Vagina (tissue), 2 donors: Measurements from ENCODE around the gene IL1RAPL2. TPM values are rescaled to one million over a fixed set of nuclear protein-coding genes. Genes with fewer than 3 reads are reported as not detected.
"Not testable (repeated sequence)": the region's sequence is repeated elsewhere in the genome, so short reads cannot be mapped to it uniquely, and the experiment has no call there.

ENCODE experiments used
- DNase-seq, 2 donors: peaks; one replicate each; pipeline ENCODE4 v3.0.0-alpha.2; 2017; ENCODE audit errors: extremely low spot score in 2 of 2
- H3K27ac ChIP-seq: fragments of 200-600 bp; sonication (generic); one replicate; pipeline ENCODE4 v1.5.1; 2019
- H3K27me3 ChIP-seq: fragments of 200-600 bp; sonication (generic); one replicate; pipeline ENCODE4 v1.5.1; 2019
- H3K36me3 ChIP-seq, 2 donors: fragments of 200-600 bp; sonication (generic); one replicate each; pipeline ENCODE4 v1.5.1; 2017 to 2019
- H3K4me1 ChIP-seq: fragments of 200-600 bp; sonication (generic); one replicate; pipeline ENCODE4 v1.5.1; 2019
- H3K4me3 ChIP-seq, 2 donors: fragments of 200-600 bp; sonication (generic); 1 replicate in 1 of 2; 2 replicates in 1 of 2; pipeline ENCODE4 v1.5.1; 2016 to 2019
- H3K9me3 ChIP-seq: fragments of 200-600 bp; sonication (generic); one replicate; pipeline ENCODE4 v1.5.1; 2019
- POLR2A ChIP-seq, 2 donors: fragments of 450-650 bp; IDR thresholded peaks; one replicate each; pipeline ENCODE4 v1.6.1; 2017; ENCODE audit warnings: antibody characterized with exemption in 2 of 2, mild to moderate bottlenecking in 2 of 2, moderate library complexity in 2 of 2
- POLR2AphosphoS5 ChIP-seq, 2 donors: sonication (generic); formaldehyde crosslinking; IDR thresholded peaks; one replicate each; pipeline ENCODE4 v1.9.0; 2017; ENCODE audit warnings: antibody characterized with exemption in 2 of 2, mild to moderate bottlenecking in 2 of 2, low read depth in 1 of 2; ENCODE audit not compliant: insufficient read depth in 1 of 2
- intact Hi-C: fragments of 100-400 bp; cut with DNase I; formaldehyde crosslinking; loops from one replicate; pipeline ENCODE4 v1.15.1; 2023
- total RNA-seq: library from RNA; depleted of rRNA; stranded (reverse); fragments of >200 nt; gene quantifications from one replicate; pipeline ENCODE4 v1.2.3, GENCODE V29; 2016
- TF ChIP-seq, protein P1 (sequence below), 3 experiments: fragments of 450-650 bp in 2 of 3; fragments of 200-600 bp in 1 of 3; sonication (generic) in 1 of 3; IDR thresholded peaks; one replicate each; pipeline ENCODE4 v1.5.1; 2017 to 2019; ENCODE audit warnings: antibody characterized with exemption in 3 of 3, mild to moderate bottlenecking in 2 of 3, moderate library complexity in 2 of 3

IL1RAPL2 gene
- total RNA-seq, 1 donor from 2014 or later = 0.25 TPM

DNA sequence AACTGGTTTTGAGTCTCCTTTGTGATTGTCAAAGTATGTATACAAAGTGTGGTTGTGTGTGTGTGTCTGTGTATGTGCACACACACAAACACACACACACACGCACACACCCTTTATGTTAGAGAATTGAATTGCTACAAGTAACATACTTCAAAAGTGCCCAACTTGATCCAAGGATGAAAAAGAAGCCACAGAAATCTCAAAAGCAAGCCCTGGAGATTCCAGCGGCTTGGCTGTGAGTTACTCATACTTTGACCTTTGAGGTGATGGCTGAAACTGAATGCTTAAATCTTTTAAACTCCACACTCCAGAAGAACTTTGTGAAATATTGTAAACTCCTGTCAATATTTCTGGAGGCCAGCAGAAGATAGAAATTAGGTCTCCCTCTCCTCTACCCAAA lies 1087.9 kb downstream of the IL1RAPL2 start:
- TF ChIP-seq, protein P1, sequence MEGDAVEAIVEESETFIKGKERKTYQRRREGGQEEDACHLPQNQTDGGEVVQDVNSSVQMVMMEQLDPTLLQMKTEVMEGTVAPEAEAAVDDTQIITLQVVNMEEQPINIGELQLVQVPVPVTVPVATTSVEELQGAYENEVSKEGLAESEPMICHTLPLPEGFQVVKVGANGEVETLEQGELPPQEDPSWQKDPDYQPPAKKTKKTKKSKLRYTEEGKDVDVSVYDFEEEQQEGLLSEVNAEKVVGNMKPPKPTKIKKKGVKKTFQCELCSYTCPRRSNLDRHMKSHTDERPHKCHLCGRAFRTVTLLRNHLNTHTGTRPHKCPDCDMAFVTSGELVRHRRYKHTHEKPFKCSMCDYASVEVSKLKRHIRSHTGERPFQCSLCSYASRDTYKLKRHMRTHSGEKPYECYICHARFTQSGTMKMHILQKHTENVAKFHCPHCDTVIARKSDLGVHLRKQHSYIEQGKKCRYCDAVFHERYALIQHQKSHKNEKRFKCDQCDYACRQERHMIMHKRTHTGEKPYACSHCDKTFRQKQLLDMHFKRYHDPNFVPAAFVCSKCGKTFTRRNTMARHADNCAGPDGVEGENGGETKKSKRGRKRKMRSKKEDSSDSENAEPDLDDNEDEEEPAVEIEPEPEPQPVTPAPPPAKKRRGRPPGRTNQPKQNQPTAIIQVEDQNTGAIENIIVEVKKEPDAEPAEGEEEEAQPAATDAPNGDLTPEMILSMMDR (IDR thresholded peaks at IDR 0.05) = no peak
- no peak for TF ChIP-seq POLR2A (IDR thresholded peaks at IDR 0.05)
- TF ChIP-seq POLR2AphosphoS5 (IDR thresholded peaks at IDR 0.05; ENCODE audit: insufficient read depth in 1 of 2, low read depth in 1 of 2) = no peak
- H3K4me1 ChIP-seq = no peaks in the 10 kb centered on the region
- intact Hi-C loops = no loop called here
- H3K27me3 ChIP-seq = no peaks in the 10 kb centered on the region
- no peak for DNase-seq
- H3K36me3 ChIP-seq = no peaks in the 10 kb centered on the region
- H3K4me3 ChIP-seq = no peak overlapping the region
- H3K27ac ChIP-seq = no peak overlapping the region
- H3K9me3 ChIP-seq = no peaks in the 10 kb centered on the region

DNA sequence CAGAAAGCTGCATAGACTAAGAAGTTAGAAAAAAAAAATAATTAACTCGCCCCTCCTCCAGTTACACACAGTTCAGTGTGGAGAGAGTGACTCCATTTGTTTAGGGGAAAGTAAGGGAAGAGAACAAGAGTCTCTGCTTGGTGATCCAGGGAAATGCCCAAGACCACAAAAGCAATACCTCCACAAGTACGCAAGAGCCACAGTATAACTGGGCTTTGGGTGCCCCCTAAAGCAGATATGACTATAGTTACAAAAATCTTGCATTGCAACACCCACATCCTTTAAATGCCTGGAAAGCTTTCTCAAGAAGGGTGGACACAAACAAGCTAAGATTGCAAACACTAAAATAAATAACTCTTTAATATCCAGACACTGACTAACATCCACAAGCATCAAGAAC lies 1092.1 kb downstream of the IL1RAPL2 start:
- Histone ChIP-seq H3K4me1 (no peaks in the 10 kb centered on the region), H3K4me3 (no peak overlapping the region), H3K27ac (no peak overlapping the region), H3K9me3 (no peaks in the 10 kb centered on the region), H3K27me3 (no peaks in the 10 kb centered on the region), H3K36me3 (no peaks in the 10 kb centered on the region)
- intact Hi-C loops = no loop called here
- DNase-seq = no peak
- TF ChIP-seq POLR2AphosphoS5 (IDR thresholded peaks at IDR 0.05; ENCODE audit: insufficient read depth in 1 of 2, low read depth in 1 of 2) = no peak
- TF ChIP-seq, protein P1 (IDR thresholded peaks at IDR 0.05) = no peak
- TF ChIP-seq POLR2A (IDR thresholded peaks at IDR 0.05) = no peak

DNA sequence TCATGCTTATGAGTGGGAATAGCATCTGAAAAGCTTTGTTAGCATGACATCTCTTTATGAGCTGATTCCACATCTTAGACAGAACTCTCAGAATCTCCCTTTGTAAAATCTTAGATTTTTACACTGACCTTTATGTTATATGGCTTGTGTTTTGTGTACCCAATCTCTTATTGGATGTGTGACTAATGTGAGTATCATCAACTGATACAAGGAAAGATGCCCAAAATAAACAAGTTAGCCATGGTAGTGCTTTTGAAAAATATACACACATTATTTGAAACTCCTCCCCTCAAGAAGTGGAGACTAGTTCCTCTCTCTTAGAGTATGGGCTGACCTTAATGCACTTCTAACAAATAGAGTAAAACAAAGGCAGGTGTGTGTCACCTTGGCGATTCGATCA lies 1096.2 kb downstream of the IL1RAPL2 start:
- Histone ChIP-seq H3K27me3 (no peaks in the 10 kb centered on the region), H3K4me3 (no peak overlapping the region), H3K36me3 (no peaks in the 10 kb centered on the region), H3K4me1 (no peaks in the 10 kb centered on the region), H3K9me3 (no peaks in the 10 kb centered on the region), H3K27ac (no peak overlapping the region)
- TF ChIP-seq POLR2A (IDR thresholded peaks at IDR 0.05) (no peak), POLR2AphosphoS5 (IDR thresholded peaks at IDR 0.05; ENCODE audit: insufficient read depth in 1 of 2, low read depth in 1 of 2) (no peak)
- TF ChIP-seq, protein P1 (IDR thresholded peaks at IDR 0.05) = no peak
- DNase-seq = no peak
- intact Hi-C loops = no loop called here

DNA sequence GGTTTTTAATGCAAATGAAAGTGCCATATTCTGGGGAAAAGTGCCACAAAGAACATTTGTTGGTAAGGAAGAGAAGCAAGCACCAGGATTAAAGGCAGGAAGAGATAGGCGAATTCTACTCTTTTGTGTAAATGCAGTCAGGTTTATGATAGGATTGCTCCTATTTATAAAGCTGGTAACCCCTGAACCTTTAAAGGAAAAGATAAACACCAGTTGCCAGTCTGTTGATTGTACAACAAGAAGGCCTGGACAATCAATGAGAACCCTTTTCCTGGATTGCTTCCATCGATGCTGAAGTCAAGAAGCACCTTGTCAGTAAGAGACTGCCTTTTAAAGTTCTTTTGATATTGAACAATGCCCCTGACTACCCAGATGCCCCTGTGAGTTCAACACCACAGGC lies 1098.2 kb downstream of the IL1RAPL2 start:
- Histone ChIP-seq H3K4me1 (no peaks in the 10 kb centered on the region), H3K4me3 (no peak overlapping the region), H3K9me3 (no peaks in the 10 kb centered on the region), H3K27ac (no peak overlapping the region), H3K27me3 (no peaks in the 10 kb centered on the region), H3K36me3 (no peaks in the 10 kb centered on the region)
- TF ChIP-seq, protein P1 (IDR thresholded peaks at IDR 0.05) = no peak
- TF ChIP-seq POLR2AphosphoS5 (IDR thresholded peaks at IDR 0.05; ENCODE audit: insufficient read depth in 1 of 2, low read depth in 1 of 2) = no peak
- no peak for TF ChIP-seq POLR2A (IDR thresholded peaks at IDR 0.05)
- no peak for DNase-seq
- intact Hi-C loops = no loop called here

DNA sequence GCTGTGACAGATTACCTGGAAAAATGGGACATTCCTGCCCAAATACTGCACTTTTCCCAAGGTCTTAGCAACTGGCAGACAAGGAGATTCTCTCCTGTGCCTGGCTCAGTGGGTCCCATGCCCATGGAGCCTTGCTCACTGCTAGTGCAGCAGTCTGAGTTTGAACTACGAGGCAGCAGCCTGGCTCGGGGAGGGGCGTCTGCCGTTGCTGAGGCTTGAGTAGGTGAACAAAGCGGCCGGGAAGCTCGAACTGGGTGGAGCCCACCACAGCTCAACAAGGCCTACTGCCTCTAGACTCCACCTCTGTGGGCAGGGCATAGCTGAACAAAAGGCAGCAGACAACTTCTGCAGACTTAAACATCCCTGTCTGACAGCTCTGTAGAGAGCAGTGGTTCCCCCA lies 1118.3 kb downstream of the IL1RAPL2 start:
- DNase-seq, H3K4me1 ChIP-seq, intact Hi-C loops: not testable (repeated sequence)

DNA sequence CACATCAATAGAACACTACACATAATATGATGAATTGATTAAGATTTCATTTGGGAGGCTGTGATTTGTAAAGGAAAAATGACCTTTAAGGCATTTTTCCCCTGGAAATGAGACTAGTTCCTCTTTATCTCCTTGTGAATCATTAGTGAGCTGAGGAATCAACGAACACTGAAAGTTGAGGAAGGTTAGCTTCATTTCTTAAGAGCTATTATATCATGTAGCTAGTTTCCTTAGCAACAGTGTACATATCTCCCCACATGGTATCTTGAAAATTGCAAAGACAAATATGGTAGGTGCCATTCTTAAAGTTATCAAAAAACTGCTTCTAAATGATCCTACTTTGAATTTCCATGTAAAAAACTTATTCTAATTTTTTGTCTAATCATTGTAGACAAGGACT lies 1128.8 kb downstream of the IL1RAPL2 start:
- TF ChIP-seq POLR2AphosphoS5 (IDR thresholded peaks at IDR 0.05; ENCODE audit: insufficient read depth in 1 of 2, low read depth in 1 of 2) (no peak), POLR2A (IDR thresholded peaks at IDR 0.05) (no peak)
- TF ChIP-seq, protein P1 (IDR thresholded peaks at IDR 0.05) = no peak
- H3K4me1 ChIP-seq = no peaks in the 10 kb centered on the region
- H3K27me3 ChIP-seq = no peaks in the 10 kb centered on the region
- intact Hi-C loops = no loop called here
- DNase-seq = no peak
- no peak overlapping the region for H3K27ac ChIP-seq
- no peak overlapping the region for H3K4me3 ChIP-seq
- H3K36me3 ChIP-seq = no peaks in the 10 kb centered on the region
- H3K9me3 ChIP-seq = no peaks in the 10 kb centered on the region

More for the DNA sequence above, 1118.3 kb downstream of the IL1RAPL2 start:
- H3K4me3 ChIP-seq, H3K27me3 ChIP-seq, H3K27ac ChIP-seq, H3K36me3 ChIP-seq, H3K9me3 ChIP-seq: not testable (repeated sequence)
